GM06990 (cell line): ENCODE results near the gene CCHCR1.
"Not testable (repeated sequence)": the region's sequence is repeated elsewhere in the genome, so short reads cannot be mapped to it uniquely, and the experiment has no call there.

Experiments used
- DNase-seq: peaks from one replicate; pipeline ENCODE4 v3.0.0-alpha.2; 2011; ENCODE audit not compliant: insufficient read length; ENCODE audit errors: extremely low read depth
- H3K27me3 ChIP-seq: replicated peaks from 2 replicates; pipeline ENCODE4 v1.6.0; 2011; ENCODE audit warnings: low read length; ENCODE audit not compliant: control insufficient read depth, insufficient read depth
- H3K36me3 ChIP-seq: 2 replicates; pipeline ENCODE4 v1.5.1; 2011; ENCODE audit warnings: low read length; ENCODE audit not compliant: control insufficient read depth, insufficient read depth
- H3K4me3 ChIP-seq: replicated peaks from 2 replicates; pipeline ENCODE4 v1.5.1; 2011; ENCODE audit warnings: low read depth, mild to moderate bottlenecking, control low read depth, low read length
- CTCF ChIP-seq: IDR thresholded peaks from 2 replicates; pipeline ENCODE4 v1.5.1; 2011; ENCODE audit warnings: low read length, control low read depth, mild to moderate bottlenecking, inconsistent platforms; ENCODE audit not compliant: insufficient read depth, poor library complexity, severe bottlenecking

The CCHCR1 gene

GRCh38 chr6:31169123-31169857, 11.7 kb upstream of the CCHCR1 start:
- Histone ChIP-seq H3K27me3 (no peaks in the 10 kb centered on the region), H3K36me3 (no peaks in the 10 kb centered on the region), H3K4me3 (no peak overlapping the region)
- TF ChIP-seq CTCF: no peak
- no peak for DNase-seq

- H3K4me3 ChIP-seq: no peak overlapping the region
These were observed 11.0 kb upstream of the CCHCR1 start for GRCh38 chr6:31168606-31169005.

GRCh38 chr6:31165986-31166385, 8.4 kb upstream of the CCHCR1 start:
- no peak overlapping the region for H3K4me3 ChIP-seq

More at GRCh38 chr6:31168606-31169005, 11.0 kb upstream of the CCHCR1 start:
- no peak for DNase-seq
- no peak for TF ChIP-seq CTCF
- H3K36me3 ChIP-seq: no peaks in the 10 kb centered on the region
- no peaks in the 10 kb centered on the region for H3K27me3 ChIP-seq

GRCh38 chr6:31165064-31165832, 7.6 kb upstream of the CCHCR1 start:
- peak overlapping the region; percentile 53 for H3K4me3 ChIP-seq
- DNase-seq: peak; percentile 57
- not testable (repeated sequence) for H3K36me3 ChIP-seq, H3K27me3 ChIP-seq

More at GRCh38 chr6:31165986-31166385, 8.4 kb upstream of the CCHCR1 start:
- DNase-seq: no peak
- no peak for TF ChIP-seq CTCF
- Histone ChIP-seq H3K36me3 (peaks cover 3% of the 10 kb centered on the region; the same call in 1 of the 2 replicates), H3K27me3 (no peaks in the 10 kb centered on the region)

- peak overlapping the region; percentile 53 for H3K4me3 ChIP-seq
- peak; percentile 40 for DNase-seq
- not testable (repeated sequence) for H3K36me3 ChIP-seq, H3K27me3 ChIP-seq
These were observed 7.0 kb upstream of the CCHCR1 start for GRCh38 chr6:31164475-31165063.

- H3K27me3 ChIP-seq: no peaks in the 10 kb centered on the region
- TF ChIP-seq CTCF: no peak
- H3K36me3 ChIP-seq: peaks cover 3% of the 10 kb centered on the region; the same call in 1 of the 2 replicates
- no peak overlapping the region; the same call in 1 of the 2 replicates for H3K4me3 ChIP-seq
- no peak for DNase-seq
These were observed 6.3 kb upstream of the CCHCR1 start for GRCh38 chr6:31163922-31164321.
